Measurements from ENCODE around the gene TRIM4. TPM values are rescaled to one million over a fixed set of nuclear protein-coding genes. Genes with fewer than 3 reads are reported as not detected.

Gene TRIM4
- polyA plus RNA-seq, 1 experiment: 18.6 TPM

- no peak for DNase-seq (ENCODE audit: low read depth)
- CTCF ChIA-PET: interaction anchor here (1.1 kb wide), 1 partner anchor 14 kb away, joined by 4 read pairs; no protein-coding TSS in a partner anchor
- no peak for TF ChIP-seq CTCF (IDR thresholded peaks at IDR 0.05; ENCODE audit: insufficient read depth, low read depth, low read length)
- no peaks in the 10 kb centered on the region; the same call in none of the 2 replicates for H3K27me3 ChIP-seq (ENCODE audit: control insufficient read depth, insufficient read depth, low read length)
- H3K36me3 ChIP-seq (ENCODE audit: control insufficient read depth, insufficient read depth, low read length): no peaks in the 10 kb centered on the region
- H3K4me3 ChIP-seq (ENCODE audit: low read depth, low read length): no peak overlapping the region
- POLR2A ChIA-PET: no interaction called here
Observed at GRCh38 chr7:99855236-99855635, 64.1 kb downstream of the TRIM4 start.

- ChIA-PET CTCF (no interaction called here), POLR2A (no interaction called here)
- DNase-seq (ENCODE audit: low read depth): no peak
- Histone ChIP-seq H3K4me3 (ENCODE audit: low read depth, low read length) (no peak overlapping the region), H3K36me3 (ENCODE audit: control insufficient read depth, insufficient read depth, low read length) (no peaks in the 10 kb centered on the region), H3K27me3 (ENCODE audit: control insufficient read depth, insufficient read depth, low read length) (no peaks in the 10 kb centered on the region; the same call in 1 of the 2 replicates)
- no peak for TF ChIP-seq CTCF (IDR thresholded peaks at IDR 0.05; ENCODE audit: insufficient read depth, low read depth, low read length)
Observed at GRCh38 chr7:99848420-99849216, 70.7 kb downstream of the TRIM4 start.

- no peak for DNase-seq (ENCODE audit: low read depth)
- no peaks in the 10 kb centered on the region for H3K36me3 ChIP-seq (ENCODE audit: control insufficient read depth, insufficient read depth, low read length)
- no peak for TF ChIP-seq CTCF (IDR thresholded peaks at IDR 0.05; ENCODE audit: insufficient read depth, low read depth, low read length)
- no peak overlapping the region for H3K4me3 ChIP-seq (ENCODE audit: low read depth, low read length)
- peaks cover 6% of the 10 kb centered on the region for H3K27me3 ChIP-seq (ENCODE audit: control insufficient read depth, insufficient read depth, low read length)
- ChIA-PET CTCF (no interaction called here), POLR2A (no interaction called here)
Observed at GRCh38 chr7:99844328-99844727, 75.0 kb downstream of the TRIM4 start.

- no peaks in the 10 kb centered on the region for H3K36me3 ChIP-seq (ENCODE audit: control insufficient read depth, insufficient read depth, low read length)
- ChIA-PET CTCF (no interaction called here), POLR2A (no interaction called here)
- H3K4me3 ChIP-seq (ENCODE audit: low read depth, low read length): no peak overlapping the region
- peaks cover 6% of the 10 kb centered on the region for H3K27me3 ChIP-seq (ENCODE audit: control insufficient read depth, insufficient read depth, low read length)
- DNase-seq (ENCODE audit: low read depth): no peak
- no peak for TF ChIP-seq CTCF (IDR thresholded peaks at IDR 0.05; ENCODE audit: insufficient read depth, low read depth, low read length)
Observed at GRCh38 chr7:99843808-99844207, 75.5 kb downstream of the TRIM4 start.

- TF ChIP-seq CTCF (IDR thresholded peaks at IDR 0.05; ENCODE audit: insufficient read depth, low read depth, low read length): no peak
- Histone ChIP-seq H3K36me3 (ENCODE audit: control insufficient read depth, insufficient read depth, low read length) (no peaks in the 10 kb centered on the region), H3K4me3 (ENCODE audit: low read depth, low read length) (no peak overlapping the region), H3K27me3 (ENCODE audit: control insufficient read depth, insufficient read depth, low read length) (peaks cover 6% of the 10 kb centered on the region)
- CTCF ChIA-PET: no interaction called here
- POLR2A ChIA-PET: no interaction called here
- DNase-seq (ENCODE audit: low read depth): no peak
Observed at GRCh38 chr7:99842926-99843325, 76.4 kb downstream of the TRIM4 start.

Small RNA genes lying within 50 kb of the gene (small RNA-seq; reads per million reads assigned to genes)
- gene AC011904.1 (ENCODE audit: insufficient read length, low read depth, low replicate concordance) (not detected), gene CYP3A52P (ENCODE audit: insufficient read length, low read depth, low replicate concordance) (not detected), gene RF00019 (ENCODE audit: insufficient read length, low read depth, low replicate concordance) (not detected), gene RF00561 (ENCODE audit: insufficient read length, low read depth, low replicate concordance) (not detected)

Other genes with a start within 250 kb of the TRIM4 start
- gene CYP3A5, start 239.5 kb downstream of the TRIM4 start, polyA plus RNA-seq (2011; rRNA removed): not detected in 2 replicates
- gene CYP3A7, start 184.3 kb downstream of the TRIM4 start, polyA plus RNA-seq (2011; rRNA removed): not detected in 2 replicates
- not detected in 2 replicates for gene CYP3A4, start 135.3 kb downstream of the TRIM4 start, polyA plus RNA-seq (2011; rRNA removed)
- gene CYP3A43, start 91.5 kb downstream of the TRIM4 start, polyA plus RNA-seq (2011; rRNA removed): not detected in 2 replicates
- gene OR2AE1, start 42.5 kb downstream of the TRIM4 start, polyA plus RNA-seq (2011; rRNA removed): not detected in 2 replicates
- gene GJC3, start 10.1 kb upstream of the TRIM4 start, polyA plus RNA-seq (2011; rRNA removed): not detected in 2 replicates
- not detected in 2 replicates for gene AZGP1, start 56.5 kb upstream of the TRIM4 start, polyA plus RNA-seq (2011; rRNA removed)
- gene ZKSCAN1, start 96.1 kb upstream of the TRIM4 start, polyA plus RNA-seq (2011; rRNA removed): 24.5 and 25.8 TPM in 2 replicates
- 10.3 and 10.6 TPM in 2 replicates for gene ZSCAN21, start 130.2 kb upstream of the TRIM4 start, polyA plus RNA-seq (2011; rRNA removed)
- gene ZNF3, start 162.2 kb upstream of the TRIM4 start, polyA plus RNA-seq (2011; rRNA removed): 17.2 and 17.4 TPM in 2 replicates
- 195 and 234 TPM in 2 replicates for gene COPS6, start 169.4 kb upstream of the TRIM4 start, polyA plus RNA-seq (2011; rRNA removed)
- 53.8 and 89.0 TPM in 2 replicates for gene MCM7, start 181.9 kb upstream of the TRIM4 start, polyA plus RNA-seq (2011; rRNA removed)
- gene AP4M1, start 182.1 kb upstream of the TRIM4 start, polyA plus RNA-seq (2011; rRNA removed): 14.3 and 15.2 TPM in 2 replicates
- gene TAF6, start 199.8 kb upstream of the TRIM4 start, polyA plus RNA-seq (2011; rRNA removed): 18.2 and 39.5 TPM in 2 replicates
- 20.9 and 23.5 TPM in 2 replicates for gene CNPY4, start 200.1 kb upstream of the TRIM4 start, polyA plus RNA-seq (2011; rRNA removed)
- 1.2 and 1.6 TPM in 2 replicates for gene MBLAC1, start 207.4 kb upstream of the TRIM4 start, polyA plus RNA-seq (2011; rRNA removed)
- gene LAMTOR4, start 229.4 kb upstream of the TRIM4 start, polyA plus RNA-seq (2011; rRNA removed): 125 and 193 TPM in 2 replicates
- gene TRAPPC14, start 239.2 kb upstream of the TRIM4 start, polyA plus RNA-seq (2011; rRNA removed): 3.2 and 5.8 TPM in 2 replicates
- 8.1 and 12.1 TPM in 2 replicates for gene GAL3ST4, start 249.1 kb upstream of the TRIM4 start, polyA plus RNA-seq (2011; rRNA removed)

Measured in BJ (cell line).